ENCODE data around the gene TNNC1.

TNNC1 gene

DNA sequence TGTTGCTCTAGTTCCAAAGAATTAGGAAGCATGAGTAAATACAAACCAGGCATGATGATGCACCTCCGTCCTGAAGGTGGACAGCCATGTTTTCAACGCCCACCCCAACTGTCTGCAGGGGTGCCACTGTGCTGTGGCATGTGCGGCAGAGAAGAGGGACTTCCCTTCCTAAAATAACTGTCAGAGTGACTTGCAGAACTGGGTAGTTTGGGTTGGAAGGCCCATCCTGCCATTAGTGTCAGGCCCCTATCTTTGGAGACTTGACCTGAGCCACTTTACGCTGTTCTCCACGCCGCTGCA lies 23.9 kb upstream of the TNNC1 start:
- Mint-ChIP-seq H3K36me3 (peaks cover 34% of the 10 kb centered on the region), H3K9me3 (no peaks in the 10 kb centered on the region), H3K27ac (no peak overlapping the region), H3K4me3 (no peak overlapping the region), H3K4me1 (no peaks in the 10 kb centered on the region), H3K27me3 (no peaks in the 10 kb centered on the region)
- ATAC-seq (ENCODE audit: low read depth) = no peak
- DNase-seq (ENCODE audit: low spot score in 2 of 2) = no peak

GRCh38 chr3:52477076-52477795 lies 23.4 kb upstream of the TNNC1 start:
- H3K27ac Mint-ChIP-seq = no peak overlapping the region
- H3K9me3 Mint-ChIP-seq = no peaks in the 10 kb centered on the region
- DNase-seq (ENCODE audit: low spot score in 2 of 2) (no peak), ATAC-seq (ENCODE audit: low read depth) (no peak)
- peaks cover 33% of the 10 kb centered on the region for H3K36me3 Mint-ChIP-seq
- H3K4me3 Mint-ChIP-seq = no peak overlapping the region
- no peaks in the 10 kb centered on the region for H3K4me1 Mint-ChIP-seq
- no peaks in the 10 kb centered on the region for H3K27me3 Mint-ChIP-seq

DNA sequence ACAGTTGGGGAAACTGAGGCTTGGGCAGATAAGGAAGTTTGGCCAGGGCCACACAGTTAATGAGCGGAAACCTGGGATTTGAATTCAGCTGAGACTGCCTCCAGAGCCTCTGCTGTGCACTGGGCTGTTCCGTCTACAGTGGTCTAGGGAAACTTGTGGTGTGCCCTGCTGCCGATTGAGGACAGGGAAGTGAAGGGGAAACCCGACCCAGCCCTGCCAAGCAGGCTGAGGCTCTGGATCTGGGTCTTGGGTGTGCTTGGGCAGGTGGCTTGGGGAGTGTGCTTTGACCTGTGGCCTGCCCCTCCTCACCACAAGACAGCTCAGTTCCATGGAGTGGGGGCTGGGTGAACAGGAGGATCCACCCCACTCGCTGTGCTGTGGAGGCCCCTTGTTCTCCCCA lies 19.2 kb upstream of the TNNC1 start:
- H3K27ac Mint-ChIP-seq = no peak overlapping the region
- peaks cover 21% of the 10 kb centered on the region for H3K36me3 Mint-ChIP-seq
- no peaks in the 10 kb centered on the region for H3K4me1 Mint-ChIP-seq
- no peak overlapping the region for H3K4me3 Mint-ChIP-seq
- H3K9me3 Mint-ChIP-seq = no peaks in the 10 kb centered on the region
- no peaks in the 10 kb centered on the region for H3K27me3 Mint-ChIP-seq
- DNase-seq (ENCODE audit: low spot score in 2 of 2) = no peak
- ATAC-seq (ENCODE audit: low read depth) = no peak

DNA sequence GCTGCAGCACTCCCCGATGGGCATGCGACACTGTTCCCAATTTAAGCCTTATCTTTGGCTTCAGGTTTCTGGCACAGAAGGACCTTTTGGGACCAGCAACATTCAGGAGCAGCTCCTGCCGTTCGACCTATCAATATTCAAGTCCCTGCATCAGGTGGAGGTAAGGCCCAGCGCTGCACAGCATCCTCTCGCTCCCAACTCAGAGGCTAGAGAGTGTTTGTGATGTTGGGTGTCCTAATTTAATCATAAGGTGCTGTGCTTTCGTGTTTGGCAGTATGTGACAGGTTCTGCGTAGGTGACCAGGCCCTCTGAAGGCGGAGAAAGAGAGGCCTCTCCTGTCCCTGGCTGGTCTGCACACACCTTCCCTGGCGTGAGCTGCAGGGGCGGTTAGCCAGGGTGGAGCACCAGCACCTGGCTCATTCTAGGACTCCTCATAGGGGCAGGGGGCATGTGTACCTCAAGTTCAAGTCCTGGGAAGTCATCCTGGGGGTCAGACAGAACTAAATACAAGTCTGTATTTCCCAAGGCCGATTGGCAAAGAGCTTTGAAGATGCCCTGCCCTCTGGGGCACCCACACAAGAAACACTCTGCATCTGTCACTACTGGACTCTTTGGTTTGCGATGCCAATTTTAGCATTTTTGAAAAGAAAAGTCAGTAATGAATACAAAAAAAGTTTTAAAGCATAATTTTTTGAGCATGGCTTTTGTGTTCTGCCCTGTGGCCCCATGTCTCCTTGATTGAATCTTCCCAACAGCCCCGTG lies 18.6 kb upstream of the TNNC1 start:
- H3K9me3 Mint-ChIP-seq = no peaks in the 10 kb centered on the region
- no peaks in the 10 kb centered on the region for H3K27me3 Mint-ChIP-seq
- peaks cover 20% of the 10 kb centered on the region for H3K36me3 Mint-ChIP-seq
- H3K27ac Mint-ChIP-seq = no peak overlapping the region
- no peaks in the 10 kb centered on the region for H3K4me1 Mint-ChIP-seq
- DNase-seq (ENCODE audit: low spot score in 2 of 2) (no peak), ATAC-seq (ENCODE audit: low read depth) (no peak)
- H3K4me3 Mint-ChIP-seq = no peak overlapping the region

DNA sequence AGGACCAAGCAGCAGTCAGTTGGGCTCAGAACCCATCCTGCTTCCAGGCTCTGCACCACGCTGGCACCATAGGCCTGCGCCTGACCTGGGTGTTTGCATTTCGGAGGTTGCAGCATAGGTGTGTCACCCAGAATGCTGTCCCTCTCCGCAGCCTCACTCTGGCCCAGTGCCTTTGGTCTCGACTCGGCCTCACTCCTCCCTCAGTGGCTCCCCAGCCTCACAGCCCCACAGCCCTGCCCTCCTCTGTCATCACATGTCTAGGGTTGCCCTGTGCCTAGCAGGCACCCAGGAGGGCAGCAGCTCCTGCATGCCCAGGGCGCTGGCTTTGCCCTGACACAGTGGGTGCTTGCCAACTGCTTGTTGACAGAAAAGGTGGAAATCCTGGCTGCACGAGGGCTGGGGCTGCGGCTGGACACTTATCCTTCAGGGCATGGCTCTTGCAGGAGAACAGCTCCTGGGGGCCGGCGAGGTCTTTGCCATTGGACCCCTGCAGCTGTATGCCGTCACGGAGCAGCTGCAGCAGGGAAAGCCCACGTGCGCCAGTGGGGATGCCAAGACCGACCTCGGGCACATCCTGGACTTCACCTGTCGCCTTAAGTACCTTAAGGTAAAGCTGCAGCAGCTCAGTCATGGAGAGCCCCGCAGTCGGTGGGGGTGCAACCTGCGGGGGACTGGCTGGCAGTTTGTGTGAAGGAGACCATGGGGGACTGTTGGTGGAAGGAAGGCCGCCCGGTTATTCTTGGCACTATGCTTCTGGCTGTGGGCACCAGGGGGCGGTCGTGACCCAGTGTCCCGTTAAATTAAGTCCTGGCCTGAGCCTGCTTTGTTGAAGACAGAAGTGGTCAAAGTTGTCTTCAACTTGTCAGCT lies 17.8 kb upstream of the TNNC1 start:
- Mint-ChIP-seq H3K27ac (no peak overlapping the region), H3K4me3 (no peak overlapping the region), H3K4me1 (no peaks in the 10 kb centered on the region)

DNA sequence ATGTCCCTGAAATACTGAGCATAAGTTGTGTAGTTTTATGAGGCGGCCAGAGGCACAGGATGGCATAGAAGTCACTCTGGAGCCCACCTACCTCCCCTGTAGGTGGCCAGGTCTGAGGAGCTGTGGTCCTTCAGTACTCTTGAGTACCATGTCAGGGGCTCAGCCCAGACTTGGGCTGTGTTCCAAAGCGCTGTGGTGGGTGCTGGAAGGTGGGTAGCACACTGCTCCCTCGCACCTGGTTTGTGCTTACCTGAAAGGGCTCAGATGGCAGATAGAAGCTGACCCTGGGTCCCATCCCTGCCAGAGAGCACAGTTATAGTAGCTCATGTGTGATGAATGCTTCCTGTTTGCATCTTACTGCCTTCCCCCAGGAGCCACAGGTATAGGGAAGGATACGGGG lies 17.1 kb upstream of the TNNC1 start:
- no peaks in the 10 kb centered on the region for H3K9me3 Mint-ChIP-seq
- no peaks in the 10 kb centered on the region for H3K4me1 Mint-ChIP-seq
- peaks cover 17% of the 10 kb centered on the region for H3K36me3 Mint-ChIP-seq
- DNase-seq (ENCODE audit: low spot score in 2 of 2) = no peak
- H3K27ac Mint-ChIP-seq = no peak overlapping the region
- no peak for ATAC-seq (ENCODE audit: low read depth)
- H3K4me3 Mint-ChIP-seq = no peak overlapping the region
- no peaks in the 10 kb centered on the region for H3K27me3 Mint-ChIP-seq

More for the DNA sequence above, 17.8 kb upstream of the TNNC1 start:
- Mint-ChIP-seq H3K36me3 (peaks cover 18% of the 10 kb centered on the region), H3K9me3 (no peaks in the 10 kb centered on the region), H3K27me3 (no peaks in the 10 kb centered on the region)
- peak; percentile 57 for ATAC-seq (ENCODE audit: low read depth)
- peak; percentile 26 to 36 for DNase-seq (ENCODE audit: low spot score in 2 of 2)

- Mint-ChIP-seq H3K9me3 (no peaks in the 10 kb centered on the region), H3K27ac (no peak overlapping the region), H3K36me3 (peaks cover 12% of the 10 kb centered on the region), H3K4me3 (no peak overlapping the region), H3K27me3 (no peaks in the 10 kb centered on the region), H3K4me1 (no peaks in the 10 kb centered on the region)
- DNase-seq (ENCODE audit: low spot score in 2 of 2) = no peak
- ATAC-seq (ENCODE audit: low read depth) = no peak
These were observed 15.2 kb upstream of the TNNC1 start for GRCh38 chr3:52469001-52469400.

DNA sequence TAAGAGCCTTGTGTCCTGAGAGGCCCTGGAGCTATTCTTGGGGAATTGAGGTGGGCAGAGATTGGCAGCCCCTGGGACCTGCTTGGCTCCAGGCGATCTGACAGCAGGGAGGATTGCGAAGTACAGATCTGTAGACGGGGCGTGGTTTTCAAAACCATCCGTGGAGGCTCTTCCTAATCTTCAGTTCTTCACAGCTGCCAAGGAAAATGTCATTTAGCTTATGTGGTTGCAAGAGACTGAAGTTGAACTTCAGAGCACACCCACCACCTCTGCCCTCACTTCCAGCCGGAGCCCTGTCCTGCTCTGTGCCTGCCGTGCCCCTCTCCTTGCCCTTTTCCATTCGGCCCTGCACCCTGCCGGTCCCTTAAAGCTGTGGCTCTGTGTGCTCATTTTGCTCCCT lies 14.5 kb upstream of the TNNC1 start:
- H3K4me3 Mint-ChIP-seq = no peak overlapping the region
- ATAC-seq (ENCODE audit: low read depth) (no peak), DNase-seq (ENCODE audit: low spot score in 2 of 2) (no peak)
- H3K9me3 Mint-ChIP-seq = no peaks in the 10 kb centered on the region
- H3K36me3 Mint-ChIP-seq = peaks cover 9% of the 10 kb centered on the region
- no peaks in the 10 kb centered on the region for H3K27me3 Mint-ChIP-seq
- H3K27ac Mint-ChIP-seq = peak overlapping the region; percentile 28
- H3K4me1 Mint-ChIP-seq = no peaks in the 10 kb centered on the region

- Mint-ChIP-seq H3K4me1 (peaks cover 8% of the 10 kb centered on the region), H3K27me3 (no peaks in the 10 kb centered on the region), H3K27ac (no peak overlapping the region), H3K4me3 (no peak overlapping the region), H3K36me3 (peaks cover 8% of the 10 kb centered on the region), H3K9me3 (no peaks in the 10 kb centered on the region)
- ATAC-seq (ENCODE audit: low read depth) = no peak
- no peak for DNase-seq (ENCODE audit: low spot score in 2 of 2)
These were observed 9.6 kb upstream of the TNNC1 start for GRCh38 chr3:52463416-52463815.

DNA sequence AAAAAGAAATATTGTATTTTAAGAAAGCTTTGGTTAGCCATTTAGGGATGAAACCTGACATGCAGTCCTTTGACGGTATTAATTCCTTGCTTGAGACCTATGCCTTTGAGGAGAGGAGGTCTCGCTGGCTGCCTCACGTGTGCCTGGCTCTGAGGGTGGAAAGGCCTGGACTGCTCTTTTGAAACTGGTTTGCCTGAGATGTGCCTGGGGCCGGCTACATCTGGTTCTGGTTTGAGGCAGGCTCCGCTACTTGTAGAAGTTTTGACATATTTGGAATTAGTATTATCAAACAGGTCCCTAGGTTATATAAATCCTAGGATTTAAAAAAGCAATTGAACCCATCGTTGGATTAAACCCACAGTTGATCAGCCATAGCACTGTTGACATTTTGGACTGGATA lies 8.0 kb upstream of the TNNC1 start:
- H3K4me3 Mint-ChIP-seq = no peak overlapping the region
- no peaks in the 10 kb centered on the region for H3K9me3 Mint-ChIP-seq
- DNase-seq (ENCODE audit: low spot score in 2 of 2) (no peak), ATAC-seq (ENCODE audit: low read depth) (no peak)
- peaks cover 8% of the 10 kb centered on the region for H3K36me3 Mint-ChIP-seq
- no peak overlapping the region for H3K27ac Mint-ChIP-seq
- H3K27me3 Mint-ChIP-seq = no peaks in the 10 kb centered on the region
- peaks cover 15% of the 10 kb centered on the region for H3K4me1 Mint-ChIP-seq

GRCh38 chr3:52458770-52459545 lies 5.1 kb upstream of the TNNC1 start:
- DNase-seq (ENCODE audit: low spot score in 2 of 2) (no peak), ATAC-seq (ENCODE audit: low read depth) (peak; percentile 3)
- Mint-ChIP-seq H3K9me3 (no peaks in the 10 kb centered on the region), H3K36me3 (peaks cover 8% of the 10 kb centered on the region), H3K27me3 (no peaks in the 10 kb centered on the region), H3K4me3 (no peak overlapping the region), H3K4me1 (peaks cover 35% of the 10 kb centered on the region), H3K27ac (peak overlapping the region; percentile 48)

GRCh38 chr3:52458031-52458760 lies 4.4 kb upstream of the TNNC1 start:
- H3K4me1 Mint-ChIP-seq = peaks cover 39% of the 10 kb centered on the region
- ATAC-seq (ENCODE audit: low read depth) (no peak), DNase-seq (ENCODE audit: low spot score in 2 of 2) (no peak)
- H3K4me3 Mint-ChIP-seq = no peak overlapping the region
- H3K9me3 Mint-ChIP-seq = no peaks in the 10 kb centered on the region
- H3K27me3 Mint-ChIP-seq = no peaks in the 10 kb centered on the region
- peaks cover 7% of the 10 kb centered on the region for H3K36me3 Mint-ChIP-seq
- H3K27ac Mint-ChIP-seq = no peak overlapping the region

DNA sequence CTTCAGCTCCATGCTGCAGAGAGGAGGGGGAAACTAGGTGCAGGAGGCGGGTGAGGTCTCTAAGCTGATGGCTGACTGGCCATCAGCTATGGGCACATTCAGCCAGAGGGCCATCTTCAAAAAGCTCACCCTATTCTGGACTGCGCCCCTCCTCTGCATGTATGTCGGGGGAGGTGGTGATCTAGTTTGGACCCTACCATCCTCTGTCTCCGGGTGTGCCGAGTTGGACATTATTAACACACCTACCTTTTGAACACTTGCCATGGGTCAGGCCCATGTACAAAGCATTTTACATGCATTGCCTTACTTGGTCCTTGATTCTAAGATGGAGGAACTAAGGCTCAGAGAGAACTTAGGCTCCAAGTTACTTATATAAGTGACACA lies 3.0 kb upstream of the TNNC1 start:
- H3K4me3 Mint-ChIP-seq = peak overlapping the region; percentile 94
- H3K9me3 Mint-ChIP-seq = no peaks in the 10 kb centered on the region
- no peak for DNase-seq (ENCODE audit: low spot score in 2 of 2)
- H3K27ac Mint-ChIP-seq = peak overlapping the region; percentile 96
- H3K36me3 Mint-ChIP-seq = peaks cover 4% of the 10 kb centered on the region
- peaks cover 36% of the 10 kb centered on the region for H3K4me1 Mint-ChIP-seq
- no peak for ATAC-seq (ENCODE audit: low read depth)
- H3K27me3 Mint-ChIP-seq = no peaks in the 10 kb centered on the region
